Stomach (tissue), 9 donors: ENCODE measurements around the gene PRX. TPM values are rescaled to one million over a fixed set of nuclear protein-coding genes. Genes with fewer than 3 reads are reported as not detected.

Source experiments
- DNase-seq, 2 donors: peaks; one replicate each; pipeline versions ENCODE4 v3.0.0 to v3.0.0-alpha.2; 2013 to 2019
- H3K27ac ChIP-seq, 5 donors: fragments of 200-600 bp in 4 of 5; sonication (generic) in 4 of 5; one replicate each; pipeline ENCODE4 v1.5.1; 2013 to 2019; ENCODE audit warnings: mild to moderate bottlenecking in 1 of 5, moderate library complexity in 1 of 5
- H3K27me3 ChIP-seq, 3 donors: fragments of 200-600 bp; sonication (generic); one replicate each; pipeline ENCODE4 v1.5.1; 2017 to 2019; ENCODE audit warnings: mixed run types in 1 of 3
- H3K36me3 ChIP-seq, 4 donors: fragments of 200-600 bp; sonication (generic); 1 replicate in 3 of 4; 2 replicates in 1 of 4; pipeline ENCODE4 v1.5.1; 2016 to 2019
- H3K4me1 ChIP-seq, 4 donors: fragments of 200-600 bp; sonication (generic); one replicate each; pipeline ENCODE4 v1.5.1; 2016 to 2019
- H3K4me3 ChIP-seq, 4 donors: fragments of 200-600 bp; sonication (generic) in 3 of 4; one replicate each; pipeline ENCODE4 v1.5.1; 2016 to 2019; ENCODE audit warnings: mild to moderate bottlenecking in 1 of 4
- H3K9me3 ChIP-seq, 4 donors: fragments of 200-600 bp; sonication (generic); one replicate each; pipeline ENCODE4 v1.5.1; 2016 to 2019
- EP300 ChIP-seq: sonication (generic); formaldehyde crosslinking; IDR thresholded peaks from one replicate; pipeline ENCODE4 v1.6.1; 2017; ENCODE audit warnings: antibody characterized with exemption
- POLR2A ChIP-seq, 4 donors: fragments of 450-650 bp; IDR thresholded peaks; one replicate each; pipeline ENCODE4 v1.6.1; 2016; ENCODE audit warnings: antibody characterized with exemption in 4 of 4, control low read depth in 2 of 4, mild to moderate bottlenecking in 1 of 4, moderate library complexity in 1 of 4
- POLR2AphosphoS5 ChIP-seq, 3 donors: sonication (generic); formaldehyde crosslinking; IDR thresholded peaks; one replicate each; pipeline ENCODE4 v1.6.1; 2016; ENCODE audit warnings: antibody characterized with exemption in 3 of 3
- WGBS, 5 donors: extraction: QIAGEN DNeasy Blood & Tissue Kit in 3 of 5; methylation state at CpG; one replicate each; pipeline versions ENCODE4 v1.1.5 to v1.1.7; 2013 to 2018; 5-methylcytosine and 5-hydroxymethylcytosine counted together
- intact Hi-C: fragments of 100-400 bp; cut with DNase I; formaldehyde crosslinking; loops from one replicate; pipeline ENCODE4 v1.15.1; 2023; ENCODE audit warnings: low total_unique reads
- polyA plus RNA-seq, 3 donors: library from polyadenylated mRNA; stranded (reverse); fragments of 200-250 nt; gene quantifications; one replicate each; pipeline ENCODE4 v1.2.3, GENCODE V29; 2013
- total RNA-seq, 5 donors: library from RNA; depleted of rRNA; stranded (reverse); fragments of >200 nt; gene quantifications; one replicate each; pipeline versions ENCODE4 v1.1.0 to v1.2.3, GENCODE V29; 2014 to 2016
- TF ChIP-seq, protein P1 (sequence below), 7 experiments: fragments of 450-650 bp in 4 of 7; fragments of 200-600 bp in 3 of 7; sonication (generic) in 3 of 7; IDR thresholded peaks; one replicate each; pipeline ENCODE4 v1.5.1; 2016 to 2019; ENCODE audit warnings: antibody characterized with exemption in 7 of 7, control low read depth in 2 of 7, mild to moderate bottlenecking in 1 of 7
- donor health status: healthy with polysubstance abuse.
- donor health status: Bipolar disorder and iron deficiency.
- donor health status: healthy.

The PRX gene
- total and polyA plus RNA-seq, 8 donors: 1.6 to 8.6 (median 4.3) TPM; not detected in 1

DNA sequence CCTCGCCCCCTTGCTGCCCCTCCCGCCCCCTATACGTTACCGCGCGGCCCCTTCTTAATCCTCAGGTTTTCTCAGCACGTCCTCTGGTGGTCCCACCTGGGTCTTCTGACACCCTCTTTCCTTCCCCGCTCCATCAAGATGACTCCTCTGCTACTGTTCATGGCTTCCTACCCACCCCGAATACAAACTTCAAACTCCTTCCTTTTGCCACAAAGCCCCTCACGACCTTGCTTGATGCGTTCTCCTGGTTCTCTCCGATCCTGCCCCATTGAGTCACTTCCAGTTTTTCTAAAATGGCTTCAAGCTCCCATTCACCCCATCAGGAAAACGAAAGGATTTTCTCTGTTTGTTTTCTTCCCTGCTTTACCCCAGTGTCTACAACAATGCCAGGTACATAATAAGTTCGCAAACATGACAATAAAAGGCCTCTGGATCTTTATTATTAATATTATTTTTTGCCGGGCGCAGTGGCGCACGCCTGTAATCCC lies 31.7 kb upstream of the PRX start:
- no peaks in the 10 kb centered on the region for H3K9me3 ChIP-seq
- no peak for TF ChIP-seq EP300
- TF ChIP-seq, protein P1, sequence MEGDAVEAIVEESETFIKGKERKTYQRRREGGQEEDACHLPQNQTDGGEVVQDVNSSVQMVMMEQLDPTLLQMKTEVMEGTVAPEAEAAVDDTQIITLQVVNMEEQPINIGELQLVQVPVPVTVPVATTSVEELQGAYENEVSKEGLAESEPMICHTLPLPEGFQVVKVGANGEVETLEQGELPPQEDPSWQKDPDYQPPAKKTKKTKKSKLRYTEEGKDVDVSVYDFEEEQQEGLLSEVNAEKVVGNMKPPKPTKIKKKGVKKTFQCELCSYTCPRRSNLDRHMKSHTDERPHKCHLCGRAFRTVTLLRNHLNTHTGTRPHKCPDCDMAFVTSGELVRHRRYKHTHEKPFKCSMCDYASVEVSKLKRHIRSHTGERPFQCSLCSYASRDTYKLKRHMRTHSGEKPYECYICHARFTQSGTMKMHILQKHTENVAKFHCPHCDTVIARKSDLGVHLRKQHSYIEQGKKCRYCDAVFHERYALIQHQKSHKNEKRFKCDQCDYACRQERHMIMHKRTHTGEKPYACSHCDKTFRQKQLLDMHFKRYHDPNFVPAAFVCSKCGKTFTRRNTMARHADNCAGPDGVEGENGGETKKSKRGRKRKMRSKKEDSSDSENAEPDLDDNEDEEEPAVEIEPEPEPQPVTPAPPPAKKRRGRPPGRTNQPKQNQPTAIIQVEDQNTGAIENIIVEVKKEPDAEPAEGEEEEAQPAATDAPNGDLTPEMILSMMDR (IDR thresholded peaks at IDR 0.05): peak in 2 of 7 experiments; percentile 20 to 22
- H3K4me1 ChIP-seq: peaks cover 20 to 45% (median 38%) of the 10 kb centered on the region in 4 donors
- 6 to 15% (median 8%) methylated on average over 18 of the region's 18 CpGs for WGBS, 5 donors
- H3K27me3 ChIP-seq: no peaks in the 10 kb centered on the region
- peaks cover 28 to 57% (median 52%) of the 10 kb centered on the region in 4 donors for H3K36me3 ChIP-seq
- peak overlapping the region; percentile 92 to 100 (median 98) for H3K27ac ChIP-seq
- no peak for DNase-seq
- H3K4me3 ChIP-seq: peak overlapping the region; percentile 69 to 98 (median 88)
- intact Hi-C loops: no loop called here

DNA sequence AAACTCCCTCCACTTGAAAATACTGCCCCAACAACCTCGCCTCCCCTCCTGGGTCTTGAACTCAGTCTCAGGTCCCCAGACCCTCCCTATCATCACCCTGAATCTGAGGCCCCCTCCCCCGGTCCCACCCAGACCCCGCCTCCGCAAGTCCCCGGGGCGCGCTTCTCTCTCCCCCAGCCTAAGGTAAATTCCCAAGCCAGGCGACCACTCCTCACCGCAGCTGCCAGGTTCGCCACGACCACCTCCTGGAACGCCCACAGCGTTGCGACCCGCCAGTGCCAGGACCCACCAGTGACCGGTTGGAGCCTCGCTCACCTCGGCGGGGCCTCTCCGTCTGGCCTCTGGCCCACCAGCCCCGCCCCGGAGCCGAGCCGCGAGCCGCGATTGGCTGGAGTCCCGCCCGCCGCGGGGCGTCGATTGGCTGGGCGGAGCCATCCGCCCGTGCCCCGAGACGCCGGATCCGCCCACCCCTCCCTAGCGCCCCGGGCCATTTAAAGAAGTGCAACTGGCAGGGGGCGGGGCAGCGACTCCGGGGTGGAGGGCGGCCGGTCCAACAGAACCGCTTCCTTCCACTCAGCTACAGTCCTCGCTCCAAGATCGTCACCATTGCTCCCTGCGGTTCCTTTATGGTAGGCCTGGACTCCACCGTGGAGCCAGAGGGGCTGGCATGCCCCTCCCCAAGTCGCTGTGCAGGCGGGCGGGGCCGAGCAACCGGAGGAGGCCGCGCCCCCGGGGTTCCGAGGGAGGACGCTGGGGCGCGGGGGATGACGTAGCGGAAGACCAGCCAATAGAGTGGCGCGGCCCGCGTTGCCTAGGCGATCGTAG lies 31.0 kb upstream of the PRX start, which contains the start of gene SERTAD3:
Gene SERTAD3 (minus strand): TSS at position 336 of the 825 bp plus-strand sequence. CDS start 2,255 bp downstream, outside the sequence.
- intact Hi-C loops: no loop called here
- WGBS, 5 donors: 0 to 2% (median 0%) methylated on average over 29 to 72 of the region's 72 CpGs
- peak within 1 kb of the TSS; percentile 69 to 98 (median 88) for H3K4me3 ChIP-seq
- H3K4me1 ChIP-seq: peaks cover 20 to 49% (median 38%) of the 10 kb centered on the region in 4 donors
- TF ChIP-seq POLR2AphosphoS5 (IDR thresholded peaks at IDR 0.05) (peak; percentile 89 to 99 (median 97)), POLR2A (IDR thresholded peaks at IDR 0.05) (peak in 2 of 4 donors; percentile 83 to 93), EP300 (no peak)
- TF ChIP-seq, protein P1 (IDR thresholded peaks at IDR 0.05): no peak
- H3K9me3 ChIP-seq: no peaks in the 10 kb centered on the region
- peaks cover 28 to 50% (median 46%) of the 10 kb centered on the region in 4 donors for H3K36me3 ChIP-seq
- peak; percentile 98 to 99 for DNase-seq
- no peaks in the 10 kb centered on the region for H3K27me3 ChIP-seq
- peak within 1 kb of the TSS; percentile 92 to 100 (median 98) for H3K27ac ChIP-seq

DNA sequence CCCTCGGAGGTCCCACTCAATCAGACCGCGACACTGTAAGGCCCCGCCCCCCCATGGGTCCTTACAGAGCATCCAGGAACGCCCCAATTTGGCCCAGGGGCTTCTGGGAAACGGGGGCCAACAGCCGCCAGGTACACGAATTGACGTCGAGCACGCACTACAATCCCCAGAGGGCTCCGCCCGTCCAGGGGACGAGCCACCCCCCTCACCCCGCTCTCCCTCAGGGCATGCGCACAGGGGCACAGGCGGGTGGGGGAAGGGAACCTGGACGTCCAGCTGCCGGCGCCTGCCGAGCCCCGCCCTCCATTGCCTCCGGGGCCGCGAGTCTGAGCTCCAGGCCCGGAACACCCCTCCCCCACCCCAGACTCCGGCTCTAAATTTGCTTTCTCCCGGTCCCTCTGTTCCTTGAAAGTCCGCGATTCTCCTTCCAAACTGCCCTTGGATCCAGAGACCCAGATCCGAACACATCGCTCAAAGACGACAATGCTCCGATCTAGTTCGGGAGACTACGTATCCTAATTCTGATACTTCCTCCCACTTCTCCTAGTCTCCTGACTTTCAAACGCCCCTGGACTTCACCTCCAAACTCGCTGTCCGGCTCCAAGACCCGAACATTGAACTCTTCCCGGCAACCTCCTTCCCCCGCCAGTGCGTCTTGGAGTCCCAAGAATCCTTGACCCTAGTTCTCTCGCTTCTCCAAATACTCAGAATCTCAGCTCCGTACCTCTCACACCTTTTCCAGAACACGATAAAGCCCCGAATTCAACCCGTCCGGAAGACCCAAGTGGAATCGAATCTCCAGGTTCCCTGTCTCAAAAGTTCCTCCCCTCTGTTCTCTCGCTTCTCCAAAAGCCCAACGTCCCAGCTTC lies 30.2 kb upstream of the PRX start:
- Histone ChIP-seq H3K27me3 (no peaks in the 10 kb centered on the region), H3K27ac (peak overlapping the region; percentile 92 to 100 (median 98)), H3K4me3 (peak overlapping the region; percentile 69 to 98 (median 88)), H3K9me3 (no peaks in the 10 kb centered on the region), H3K36me3 (peaks cover 28 to 42% (median 37%) of the 10 kb centered on the region in 4 donors), H3K4me1 (peaks cover 20 to 49% (median 38%) of the 10 kb centered on the region in 4 donors)
- peak; percentile 84 to 97 (median 94) for TF ChIP-seq POLR2AphosphoS5 (IDR thresholded peaks at IDR 0.05)
- TF ChIP-seq, protein P1 (IDR thresholded peaks at IDR 0.05): no peak
- peak in 1 of 4 donors; percentile 32 for TF ChIP-seq POLR2A (IDR thresholded peaks at IDR 0.05)
- peak; percentile 40 for TF ChIP-seq EP300
- DNase-seq: peak; percentile 100
- 0 to 1% (median 0%) methylated on average over 43 to 52 of the region's 52 CpGs for WGBS, 5 donors
- intact Hi-C loops: no loop called here
